ENCODE results near the gene MTG2.

Gene MTG2, protein sequence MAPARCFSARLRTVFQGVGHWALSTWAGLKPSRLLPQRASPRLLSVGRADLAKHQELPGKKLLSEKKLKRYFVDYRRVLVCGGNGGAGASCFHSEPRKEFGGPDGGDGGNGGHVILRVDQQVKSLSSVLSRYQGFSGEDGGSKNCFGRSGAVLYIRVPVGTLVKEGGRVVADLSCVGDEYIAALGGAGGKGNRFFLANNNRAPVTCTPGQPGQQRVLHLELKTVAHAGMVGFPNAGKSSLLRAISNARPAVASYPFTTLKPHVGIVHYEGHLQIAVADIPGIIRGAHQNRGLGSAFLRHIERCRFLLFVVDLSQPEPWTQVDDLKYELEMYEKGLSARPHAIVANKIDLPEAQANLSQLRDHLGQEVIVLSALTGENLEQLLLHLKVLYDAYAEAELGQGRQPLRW

DNA sequence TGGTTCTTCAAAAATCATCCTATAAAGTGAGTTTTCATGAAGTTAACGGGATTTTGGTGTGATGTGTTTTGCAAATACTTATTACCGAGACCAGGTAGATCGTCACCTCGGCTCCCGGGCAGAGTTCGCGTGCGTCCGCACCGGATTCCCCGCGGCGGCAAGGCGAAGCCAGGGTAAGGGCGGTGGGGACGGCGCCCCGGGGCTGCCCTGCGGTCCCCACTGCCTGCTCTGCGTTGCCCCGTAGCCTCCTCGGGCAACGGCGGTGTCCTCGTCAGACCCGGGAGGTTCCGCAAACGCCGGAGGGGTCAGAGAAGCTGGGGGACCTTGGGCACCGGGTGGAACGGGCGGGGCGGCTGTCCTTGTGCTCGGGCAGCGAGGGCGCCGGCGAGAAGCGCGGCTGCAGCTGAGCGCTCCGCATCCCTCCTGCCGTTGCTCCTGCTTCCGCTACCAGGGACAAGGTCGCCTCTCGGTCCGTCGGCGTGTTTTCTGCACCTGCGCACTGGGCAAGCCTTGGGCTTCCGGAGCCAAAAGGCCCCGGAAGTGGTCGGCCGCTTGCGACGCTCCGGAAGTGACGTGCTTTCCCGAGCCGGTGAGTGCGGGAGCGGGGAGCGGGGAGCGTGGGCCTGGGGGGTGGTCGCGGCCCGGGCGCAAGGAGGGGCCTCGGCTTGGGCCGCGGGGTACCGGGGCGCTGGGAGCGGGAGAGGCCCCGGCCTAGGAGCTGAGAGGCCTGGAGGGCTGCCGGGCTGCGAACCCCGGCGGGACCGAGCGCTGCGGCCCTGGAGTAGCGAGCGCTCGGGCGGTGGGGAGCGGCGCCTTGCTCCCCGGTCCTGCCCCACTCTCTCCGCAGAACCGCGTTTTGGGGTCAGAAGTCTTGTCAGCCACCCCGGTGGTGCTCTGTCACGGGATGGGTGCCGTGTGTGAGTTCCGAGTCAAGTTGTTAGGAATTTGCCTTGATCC lies at the start of gene MTG2:
TSS of gene MTG2 (plus strand) at position 560 of the 957 bp plus-strand sequence. CDS start 10,393 bp downstream, outside the sequence.
- peak; percentile 93 for DNase-seq

DNA sequence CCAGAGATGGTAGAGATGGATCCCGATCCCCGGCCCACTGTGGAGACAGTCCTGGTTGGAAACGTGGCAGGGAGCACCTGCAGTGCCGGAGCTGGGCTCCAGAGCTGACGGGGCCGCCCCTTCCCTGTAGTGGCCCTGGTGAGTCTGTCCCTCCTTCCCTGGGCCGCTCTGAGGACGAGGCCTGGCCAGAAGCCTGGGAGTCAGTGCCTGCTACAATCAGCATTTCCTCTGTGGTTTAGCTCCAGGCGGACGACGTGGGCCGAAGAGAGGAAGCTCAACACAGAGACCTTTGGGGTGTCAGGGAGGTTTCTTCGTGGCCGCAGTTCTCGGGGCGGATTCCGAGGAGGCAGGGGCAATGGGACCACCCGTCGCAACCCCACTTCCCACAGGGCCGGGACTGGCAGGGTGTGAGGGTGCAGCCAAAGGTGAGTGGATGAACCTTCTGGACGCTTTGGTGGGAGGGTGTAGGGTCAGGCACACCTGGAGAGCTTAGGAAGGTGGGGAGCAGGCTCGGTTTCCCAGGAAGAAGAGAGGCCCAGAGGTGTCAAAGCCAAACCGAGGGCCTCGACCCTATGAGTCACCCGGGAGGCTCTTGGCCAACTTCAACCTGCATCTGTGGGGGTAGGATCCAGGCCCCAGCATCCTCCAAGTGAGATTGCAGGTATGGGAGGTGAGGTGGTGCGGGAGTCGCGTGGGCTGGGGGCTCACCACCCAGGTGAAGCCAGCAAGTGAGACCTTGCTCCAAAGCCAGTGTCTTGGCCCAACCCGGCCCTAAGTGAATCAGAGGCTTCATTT lies 49.6 kb upstream of the MTG2 start:
- no peak for DNase-seq

DNA sequence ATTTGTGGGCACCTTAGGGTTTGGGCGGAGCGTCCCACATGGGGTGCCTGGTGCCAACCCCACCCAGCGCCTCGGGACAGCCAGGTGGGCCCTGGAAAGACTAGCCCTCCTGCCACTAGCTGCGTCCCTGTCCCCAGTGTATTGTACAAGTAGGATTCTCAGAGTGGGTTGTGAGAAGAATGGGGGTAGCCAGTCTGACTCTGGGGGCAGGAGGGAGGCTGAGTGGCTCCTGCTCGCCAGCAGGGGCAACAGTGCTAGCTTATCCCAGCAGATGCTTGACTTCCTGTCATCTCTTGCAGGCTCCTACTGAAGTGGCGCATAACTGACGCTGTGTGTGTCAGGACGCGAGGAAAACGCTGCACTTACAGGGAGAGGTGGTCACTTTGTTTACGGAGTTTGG lies 49.0 kb upstream of the MTG2 start:
- no peak for DNase-seq

DNA sequence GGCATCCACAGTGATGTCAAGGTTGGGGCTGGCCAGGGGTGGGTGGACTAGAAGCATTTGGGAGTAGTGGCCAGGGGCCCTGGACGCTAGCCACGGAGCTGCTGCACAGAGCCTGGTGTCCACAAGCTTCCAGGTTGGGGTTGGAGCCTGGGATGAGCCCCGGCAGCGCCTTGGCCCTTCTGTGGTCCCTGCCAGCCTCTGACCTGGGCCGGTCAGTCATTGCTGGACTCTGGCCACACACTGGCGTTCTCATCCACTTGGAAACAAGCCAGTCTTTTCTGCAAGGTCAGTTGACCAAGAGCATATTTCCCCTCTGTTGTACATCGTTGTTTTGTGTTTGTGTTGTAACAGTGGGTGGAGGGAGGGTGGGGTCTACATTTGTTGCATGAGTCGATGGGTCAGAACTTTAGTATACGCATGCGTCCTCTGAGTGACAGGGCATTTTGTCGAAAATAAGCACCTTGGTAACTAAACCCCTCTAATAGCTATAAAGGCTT lies 48.0 kb upstream of the MTG2 start:
- DNase-seq = no peak

DNA sequence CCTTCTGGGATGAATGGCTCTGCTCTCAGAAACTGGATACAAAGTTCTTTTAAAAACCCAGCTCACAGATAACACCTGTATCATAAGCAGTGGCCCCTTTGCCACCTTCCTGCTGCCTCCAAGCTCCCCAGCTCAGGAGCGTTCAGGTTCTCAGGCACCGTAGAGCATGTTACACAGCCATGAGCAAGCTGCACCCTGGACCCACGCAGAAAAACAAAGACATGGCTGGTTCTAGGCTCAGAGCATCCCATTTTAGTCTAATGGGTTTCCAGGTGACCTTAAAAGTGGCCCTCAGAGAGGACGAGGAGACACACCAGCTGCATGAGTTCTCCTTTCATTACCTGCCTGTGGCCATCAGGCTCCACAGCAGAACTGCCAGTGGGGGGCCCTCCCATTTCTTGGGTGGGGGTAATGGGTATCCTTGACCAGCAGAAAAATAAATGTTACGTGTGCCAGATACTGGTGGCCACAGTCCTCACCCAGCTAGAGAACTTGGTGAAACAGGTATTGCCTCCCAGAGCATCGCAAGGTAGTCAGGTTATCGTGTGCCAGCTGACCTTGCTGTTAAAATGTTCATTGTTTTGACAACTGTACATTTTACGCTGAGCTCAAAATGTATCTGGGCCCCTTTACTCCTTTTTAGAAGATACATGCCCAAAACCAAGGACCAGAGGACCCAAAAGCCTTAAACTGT lies 47.1 kb upstream of the MTG2 start:
- DNase-seq = no peak

DNA sequence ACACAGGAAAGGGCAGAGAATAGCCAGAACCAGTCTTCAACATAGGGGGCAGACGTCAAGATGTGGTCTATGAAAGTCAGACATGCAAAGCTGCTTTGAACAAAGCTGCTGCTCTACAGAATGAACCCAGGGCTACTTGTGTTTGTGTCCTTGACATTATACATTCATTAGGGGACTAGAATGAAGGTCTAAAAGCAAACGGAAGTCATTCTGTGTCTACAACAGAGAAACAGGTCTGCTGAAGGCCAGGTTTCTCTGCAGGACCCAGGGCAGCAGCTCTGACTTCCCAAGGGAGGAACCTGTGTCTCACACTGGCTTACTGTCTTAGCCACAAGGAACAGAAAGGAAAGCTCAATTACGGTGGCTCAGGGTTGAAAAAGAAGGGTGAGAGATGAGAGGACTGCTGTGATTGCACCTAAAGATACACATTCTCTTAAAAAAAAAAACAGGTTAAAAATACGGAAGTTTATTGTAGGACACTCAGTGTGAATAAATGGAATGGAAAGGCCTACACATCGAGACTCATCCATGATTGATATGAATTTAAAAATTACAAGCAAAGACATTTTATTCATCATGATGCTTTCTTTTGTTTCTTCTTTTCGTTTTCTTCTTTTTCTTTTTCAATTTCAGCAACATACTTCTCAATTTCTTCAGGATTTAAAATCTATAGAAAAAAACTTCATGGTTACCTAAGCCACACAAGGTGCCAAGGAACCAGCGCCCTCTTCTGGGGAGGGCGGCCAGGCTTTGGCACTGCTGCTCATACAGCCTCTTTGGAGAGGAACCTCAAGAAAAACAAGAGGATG lies 46.3 kb upstream of the MTG2 start:
- peak; percentile 68 for DNase-seq

DNA sequence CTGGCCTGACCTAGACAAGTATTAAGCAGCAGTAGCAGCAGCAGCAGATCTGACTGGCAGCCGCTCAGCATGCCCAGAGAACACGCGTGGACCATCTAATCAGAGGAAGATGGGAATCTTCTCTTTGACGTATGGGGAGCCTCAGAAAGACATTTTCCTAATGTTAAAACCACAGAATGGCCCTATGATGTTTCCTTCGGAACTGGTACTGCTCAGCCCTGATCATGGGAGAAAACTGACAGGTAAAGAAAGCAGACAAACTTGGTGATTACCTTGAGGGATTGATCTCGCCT lies 45.8 kb upstream of the MTG2 start:
- no peak for DNase-seq

DNA sequence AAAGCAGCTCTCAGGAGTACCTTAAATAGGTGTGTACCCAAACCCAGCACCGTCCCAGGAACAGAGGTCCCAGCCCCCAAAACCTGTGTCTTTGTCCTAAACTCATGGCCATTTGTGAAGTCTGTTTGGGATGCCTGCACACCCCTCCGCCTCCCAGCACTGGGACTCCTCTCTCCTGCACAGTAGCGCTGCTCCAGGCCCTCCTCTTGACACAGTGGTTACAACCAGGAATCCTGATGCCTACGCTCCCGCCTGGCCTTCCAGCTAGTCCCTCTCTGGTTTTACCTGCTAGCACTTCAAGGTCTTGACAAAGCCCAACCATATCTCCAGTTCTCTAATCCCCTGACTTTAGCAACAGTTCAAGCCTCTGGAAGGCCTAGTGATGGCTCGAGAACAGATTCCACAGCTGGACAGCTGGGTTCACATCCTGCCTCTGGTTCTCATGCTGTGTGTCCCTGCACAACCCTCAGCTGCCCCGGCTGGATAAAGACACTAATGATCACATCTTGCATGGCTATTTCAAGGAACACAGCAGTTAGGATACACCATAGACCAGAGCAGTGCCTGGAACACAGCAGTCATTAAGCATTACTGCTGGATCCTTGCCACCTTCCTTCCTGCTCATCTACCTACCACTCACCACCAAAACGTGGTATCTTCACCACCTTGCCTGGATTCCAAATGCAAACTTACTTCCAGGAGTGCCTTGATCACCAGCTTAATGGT lies 45.2 kb upstream of the MTG2 start:
- no peak for DNase-seq

DNA sequence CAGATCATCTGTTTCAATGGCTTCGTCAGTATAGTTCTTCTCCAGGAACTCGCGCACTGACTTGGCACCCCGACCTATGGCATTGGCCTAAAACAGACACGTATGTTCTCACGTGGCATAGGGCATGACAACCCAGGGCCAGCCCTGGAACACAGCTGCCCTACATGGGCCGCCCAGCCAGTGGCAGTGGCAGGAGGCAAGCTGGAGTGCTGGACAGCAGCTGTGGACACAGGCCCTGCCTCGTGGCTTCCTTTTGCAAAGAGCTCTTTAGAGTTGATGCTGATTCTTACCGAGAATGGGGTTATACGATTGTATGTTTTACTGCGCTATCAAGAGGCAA lies 44.7 kb upstream of the MTG2 start:
- DNase-seq = no peak

DNA sequence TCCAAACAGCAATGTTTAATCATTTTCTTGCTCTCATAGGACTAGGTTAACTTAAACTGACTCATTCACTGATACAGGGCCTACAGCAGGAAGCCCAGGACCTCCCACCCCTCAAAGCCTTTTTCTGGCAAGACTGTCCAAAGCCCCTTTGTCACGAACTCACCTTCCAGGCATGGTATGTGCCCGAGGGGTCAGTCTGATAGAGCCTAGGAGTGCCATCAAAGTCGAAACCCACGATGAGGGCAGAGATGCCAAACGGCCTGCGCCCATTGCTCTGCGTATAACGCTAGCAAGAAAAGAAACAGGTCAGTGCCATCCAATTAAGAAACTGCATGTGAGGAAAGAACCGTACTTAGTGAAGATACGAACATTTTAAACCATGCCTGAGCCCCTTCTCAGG lies 43.9 kb upstream of the MTG2 start:
- no peak for DNase-seq

DNA sequence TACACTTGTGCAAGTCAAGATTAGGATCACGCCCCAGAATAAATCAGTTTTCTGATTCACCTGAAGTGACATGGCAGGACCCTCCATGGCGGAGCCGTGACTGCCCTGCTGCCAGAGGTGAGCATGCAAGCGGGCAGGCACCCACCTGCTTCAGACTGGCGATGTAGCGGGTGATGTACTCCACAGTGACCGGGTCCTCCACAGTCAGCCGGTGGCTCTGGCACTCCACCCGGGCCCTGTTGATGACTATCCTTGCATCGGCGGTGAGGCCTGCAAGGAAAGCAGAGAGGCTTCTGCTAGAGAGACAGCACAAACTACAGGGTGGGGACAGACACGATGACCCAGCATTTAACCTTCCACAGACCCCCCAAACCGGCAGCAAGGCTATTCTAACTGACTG lies 43.2 kb upstream of the MTG2 start:
- DNase-seq = no peak

DNA sequence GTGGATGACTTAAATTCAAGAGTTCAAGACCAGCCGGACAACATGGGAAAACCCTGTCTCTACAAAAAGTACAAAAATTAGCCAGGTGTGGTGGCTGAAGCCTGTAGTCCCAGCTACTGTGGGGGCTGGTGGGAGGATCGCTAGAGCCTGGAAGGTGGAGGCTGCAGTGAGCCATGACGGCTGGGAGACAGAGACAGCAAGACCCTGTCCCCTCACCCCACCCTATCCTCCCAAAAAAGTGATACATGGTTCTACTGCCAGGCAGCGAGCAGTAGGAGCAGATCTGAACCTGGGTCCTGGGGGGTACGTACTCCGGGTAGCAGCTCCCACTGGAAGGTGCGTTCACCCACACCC lies 41.8 kb upstream of the MTG2 start:
- DNase-seq = no peak

DNA sequence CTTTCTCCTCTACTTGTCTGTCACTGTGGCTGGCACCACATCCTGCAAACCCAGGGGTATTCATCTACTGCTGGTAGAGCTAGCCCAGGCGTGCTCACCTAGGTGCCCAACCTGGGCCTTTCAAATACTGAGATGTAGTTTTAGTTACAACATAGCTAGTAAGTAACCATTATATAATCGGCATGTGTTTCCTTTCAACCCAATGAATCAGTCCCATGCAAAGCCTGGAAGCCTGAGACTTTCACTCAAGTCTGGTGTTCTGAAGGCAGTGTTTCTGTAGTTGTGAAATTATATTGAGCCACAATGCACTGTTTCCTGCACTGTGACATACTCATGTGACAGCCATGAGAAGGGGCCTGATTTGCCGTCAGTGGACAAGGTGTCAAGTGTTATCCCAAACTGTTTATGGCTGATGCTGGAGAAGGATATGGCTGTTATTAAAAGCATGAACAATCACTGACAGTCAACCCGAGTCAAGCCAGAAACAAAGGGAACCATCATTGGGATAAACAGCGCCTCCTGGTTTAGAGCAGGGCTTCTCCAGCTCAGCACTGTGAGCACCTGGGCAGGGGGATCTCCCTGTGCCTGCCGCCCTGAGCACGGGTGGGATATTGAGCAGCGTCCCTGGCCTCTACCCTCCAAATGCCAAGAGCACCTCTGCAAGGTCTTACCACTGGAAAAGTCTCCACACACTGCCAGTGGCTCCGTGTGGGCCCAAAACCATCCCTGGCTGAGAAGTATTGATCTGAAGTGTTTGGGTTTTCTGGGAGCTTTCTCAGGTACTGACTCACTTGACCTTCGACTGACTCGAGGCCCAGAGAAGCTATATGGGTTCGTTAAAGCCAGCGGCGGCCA lies 41.2 kb upstream of the MTG2 start:
- DNase-seq = peak; percentile 15

DNA sequence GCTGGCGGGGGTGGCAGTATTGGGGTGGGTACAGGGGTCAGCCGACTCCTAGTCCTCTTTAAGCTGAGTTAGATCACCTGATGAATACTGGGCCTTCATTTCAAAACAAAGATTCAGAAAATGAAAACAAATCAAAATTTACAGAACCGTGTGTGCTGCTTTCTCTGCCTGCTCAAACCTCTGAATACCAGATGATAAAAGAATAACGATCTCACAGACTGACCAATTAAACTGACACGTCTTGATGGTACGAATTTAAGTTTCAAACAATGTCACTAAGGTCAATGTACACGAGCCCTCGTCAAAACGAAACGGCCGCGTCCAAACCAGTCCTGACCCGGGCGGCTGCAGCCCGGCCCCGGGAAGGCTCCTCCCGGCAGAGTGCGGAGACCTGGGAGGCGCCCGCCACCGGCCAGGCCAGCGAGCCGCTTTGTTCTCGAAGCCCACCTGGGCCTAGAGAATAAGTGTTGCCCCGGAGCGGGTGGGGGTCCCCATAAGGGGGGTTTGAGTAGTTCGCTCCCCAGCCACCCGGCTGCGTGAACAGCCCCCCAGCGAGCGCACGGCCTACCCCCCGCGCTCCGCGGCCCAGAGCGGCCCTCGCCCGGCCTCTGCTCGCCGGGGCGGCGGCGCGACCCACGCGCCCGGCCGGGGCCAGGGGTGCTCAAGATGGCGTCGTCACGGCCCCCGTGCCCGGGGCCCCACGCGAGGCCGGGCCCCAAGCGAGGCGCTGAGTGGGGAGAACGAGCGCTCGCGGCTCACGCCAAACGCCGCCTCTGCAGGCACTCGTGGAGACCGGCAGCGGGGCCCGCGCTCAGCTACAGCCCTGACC lies 40.4 kb upstream of the MTG2 start:
- DNase-seq = no peak

DNA sequence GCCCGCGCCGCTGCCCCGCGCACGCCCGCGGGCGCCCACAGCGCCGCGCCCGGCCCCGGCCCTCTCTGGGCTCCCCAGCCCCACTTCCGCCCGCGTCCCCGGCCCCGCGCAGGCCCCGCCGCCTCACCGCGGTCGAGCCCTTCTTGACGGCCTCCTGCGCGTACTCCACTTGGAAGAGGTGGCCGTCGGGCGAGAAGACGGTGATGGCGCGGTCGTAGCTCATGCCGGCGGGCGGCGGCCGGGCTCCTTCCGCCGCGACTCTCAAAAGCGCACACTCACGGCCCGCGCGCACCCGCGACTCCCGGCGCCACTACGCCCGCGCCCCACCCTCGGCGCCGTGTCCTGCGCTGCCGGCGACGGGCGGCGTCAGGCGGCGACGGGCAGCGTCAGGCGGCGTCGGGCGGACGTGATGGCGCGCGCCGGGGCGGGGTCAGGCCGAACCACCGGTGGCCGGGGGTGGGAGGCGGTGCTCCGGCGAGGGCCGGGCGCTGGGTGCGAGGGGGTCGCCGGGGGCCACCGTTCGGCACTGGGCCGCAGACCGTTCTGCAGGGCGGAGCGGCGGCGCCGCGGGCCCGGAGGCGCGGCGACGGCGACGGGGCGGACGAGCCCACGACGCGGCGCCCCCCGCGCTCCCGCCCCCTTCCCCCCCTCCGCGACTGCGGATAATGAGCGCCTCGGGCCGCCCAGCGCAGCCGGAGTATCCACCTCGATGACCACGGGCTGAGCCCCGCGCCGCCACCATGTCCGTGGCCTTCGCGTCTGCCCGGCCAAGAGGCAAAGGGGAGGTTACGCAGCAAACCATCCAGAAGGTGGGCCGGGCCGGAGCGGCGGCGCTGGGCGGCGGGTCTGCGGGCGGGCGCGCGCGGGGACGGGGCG lies 39.5 kb upstream of the MTG2 start, which contains the start of the genes PSMA7 and SS18L1:
TSS of gene PSMA7 (minus strand) at position 314 of the 876 bp plus-strand sequence. CDS start at position 223, 91 bp downstream.
TSS of gene SS18L1 (plus strand) at position 689 of the 876 bp plus-strand sequence. CDS start at position 741, 52 bp downstream.
- peak; percentile 80 for DNase-seq

DNA sequence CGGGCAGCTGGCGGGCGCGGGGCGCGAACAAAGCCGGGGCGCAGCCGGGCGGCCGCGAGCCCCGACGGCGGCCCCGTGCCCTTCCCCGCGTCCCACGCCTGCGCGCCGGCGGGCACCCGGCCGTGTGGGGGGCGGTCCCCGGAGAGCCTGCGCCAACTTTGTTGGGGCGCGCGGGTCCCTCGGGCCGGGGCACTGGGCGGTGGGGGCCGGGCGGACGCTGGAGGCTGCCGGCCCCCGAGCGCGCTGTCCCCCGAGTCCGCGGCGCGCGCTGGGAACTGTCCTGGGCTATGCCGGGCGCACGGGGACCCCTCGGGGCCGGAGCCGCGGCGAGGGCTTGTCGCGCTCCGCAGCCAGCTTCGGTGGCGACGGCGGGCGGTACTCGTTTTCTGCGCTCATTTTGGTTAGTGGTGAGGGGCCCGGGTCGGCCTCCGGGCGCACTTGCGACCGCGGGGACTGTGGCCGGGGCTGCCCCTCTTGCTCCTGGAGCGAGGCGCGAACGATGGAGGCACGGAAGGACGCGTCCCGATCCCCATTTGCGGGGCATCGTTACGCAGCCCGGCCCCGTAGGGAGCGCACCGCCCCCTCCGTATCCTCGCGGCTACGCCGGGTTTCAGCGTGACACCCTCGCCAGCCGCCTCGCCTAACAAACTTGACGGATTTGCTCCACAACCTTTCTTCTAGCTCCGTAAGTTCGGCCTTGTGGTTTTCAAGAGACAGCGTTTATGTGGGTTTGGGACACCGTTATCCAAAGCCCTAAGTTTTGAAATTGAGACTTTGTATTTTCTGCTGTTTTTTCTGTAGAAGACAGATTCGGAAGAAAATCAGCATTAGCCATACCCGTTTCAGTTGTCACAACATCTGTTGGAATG lies 38.6 kb upstream of the MTG2 start:
- DNase-seq = peak; percentile 39

DNA sequence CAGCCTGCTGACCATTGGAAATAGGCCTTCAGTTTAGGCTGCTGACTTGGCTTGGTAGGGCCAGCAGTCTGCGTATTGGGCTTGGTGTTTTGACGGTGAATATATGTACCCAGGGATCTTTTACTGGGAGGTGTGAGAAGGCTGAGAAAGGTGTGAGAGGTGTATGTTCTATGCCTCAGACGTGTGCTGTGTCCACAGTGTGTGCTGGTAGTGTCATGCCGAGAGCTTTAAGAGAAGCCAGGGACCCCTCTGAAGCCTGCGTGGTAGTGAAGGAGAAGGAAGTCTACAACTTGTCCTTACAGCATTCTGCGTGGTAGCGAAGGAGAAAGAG lies 37.2 kb upstream of the MTG2 start:
- DNase-seq = no peak
